Neural crest cell (in vitro differentiated cells): ENCODE data around the gene PNPLA6. TPM values are rescaled to one million over a fixed set of nuclear protein-coding genes. Genes with fewer than 3 reads are reported as not detected.

Source experiments
- DNase-seq: peaks from one replicate; pipeline ENCODE4 v3.0.0; 2021; ENCODE audit warnings: low read depth, mixed read lengths, low spot score
- H3K27ac Mint-ChIP-seq: one replicate; pipeline ENCODE4 v1.8.0; 2021; ENCODE audit warnings: mild to moderate bottlenecking, mixed read lengths; ENCODE audit not compliant: unreplicated experiment
- H3K27me3 Mint-ChIP-seq: 2 replicates; pipeline ENCODE4 v1.8.0; 2021; ENCODE audit warnings: low read depth, mild to moderate bottlenecking, mixed read lengths
- H3K36me3 Mint-ChIP-seq: 2 replicates; pipeline ENCODE4 v1.8.0; 2021; ENCODE audit warnings: low read depth, mild to moderate bottlenecking, mixed read lengths
- H3K4me1 Mint-ChIP-seq: 2 replicates; pipeline ENCODE4 v1.8.0; 2021; ENCODE audit warnings: mixed read lengths
- H3K4me3 Mint-ChIP-seq: one replicate; pipeline ENCODE4 v1.8.0; 2021; ENCODE audit warnings: mild to moderate bottlenecking, mixed read lengths
- H3K9me3 Mint-ChIP-seq: 2 replicates; pipeline ENCODE4 v1.8.0; 2021; ENCODE audit warnings: mixed read lengths
- total RNA-seq: library from RNA; stranded (reverse); gene quantifications from 2 replicates; pipeline ENCODE4 v1.2.1, GENCODE V29; 2021
- TF ChIP-seq, protein P1 (sequence below): fragments of 200-600 bp; sonication (generic); conservative IDR thresholded peaks from 2 replicates; pipeline ENCODE4 v1.5.0; 2021; ENCODE audit warnings: antibody characterized with exemption, mild to moderate bottlenecking

Gene PNPLA6
- total RNA-seq, 1 donor from 2014 or later = 72.1 TPM

- peaks cover 51% of the 10 kb centered on the region for H3K27me3 Mint-ChIP-seq
- no peaks in the 10 kb centered on the region for H3K4me1 Mint-ChIP-seq
- TF ChIP-seq, protein P1, sequence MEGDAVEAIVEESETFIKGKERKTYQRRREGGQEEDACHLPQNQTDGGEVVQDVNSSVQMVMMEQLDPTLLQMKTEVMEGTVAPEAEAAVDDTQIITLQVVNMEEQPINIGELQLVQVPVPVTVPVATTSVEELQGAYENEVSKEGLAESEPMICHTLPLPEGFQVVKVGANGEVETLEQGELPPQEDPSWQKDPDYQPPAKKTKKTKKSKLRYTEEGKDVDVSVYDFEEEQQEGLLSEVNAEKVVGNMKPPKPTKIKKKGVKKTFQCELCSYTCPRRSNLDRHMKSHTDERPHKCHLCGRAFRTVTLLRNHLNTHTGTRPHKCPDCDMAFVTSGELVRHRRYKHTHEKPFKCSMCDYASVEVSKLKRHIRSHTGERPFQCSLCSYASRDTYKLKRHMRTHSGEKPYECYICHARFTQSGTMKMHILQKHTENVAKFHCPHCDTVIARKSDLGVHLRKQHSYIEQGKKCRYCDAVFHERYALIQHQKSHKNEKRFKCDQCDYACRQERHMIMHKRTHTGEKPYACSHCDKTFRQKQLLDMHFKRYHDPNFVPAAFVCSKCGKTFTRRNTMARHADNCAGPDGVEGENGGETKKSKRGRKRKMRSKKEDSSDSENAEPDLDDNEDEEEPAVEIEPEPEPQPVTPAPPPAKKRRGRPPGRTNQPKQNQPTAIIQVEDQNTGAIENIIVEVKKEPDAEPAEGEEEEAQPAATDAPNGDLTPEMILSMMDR = no peak
- H3K4me3 Mint-ChIP-seq = no peak overlapping the region
- no peaks in the 10 kb centered on the region for H3K9me3 Mint-ChIP-seq
- no peak overlapping the region for H3K27ac Mint-ChIP-seq
- no peak for DNase-seq
- H3K36me3 Mint-ChIP-seq = no peaks in the 10 kb centered on the region
These were observed 54.3 kb downstream of the PNPLA6 start for GRCh38 chr19:7589822-7590221.

DNA sequence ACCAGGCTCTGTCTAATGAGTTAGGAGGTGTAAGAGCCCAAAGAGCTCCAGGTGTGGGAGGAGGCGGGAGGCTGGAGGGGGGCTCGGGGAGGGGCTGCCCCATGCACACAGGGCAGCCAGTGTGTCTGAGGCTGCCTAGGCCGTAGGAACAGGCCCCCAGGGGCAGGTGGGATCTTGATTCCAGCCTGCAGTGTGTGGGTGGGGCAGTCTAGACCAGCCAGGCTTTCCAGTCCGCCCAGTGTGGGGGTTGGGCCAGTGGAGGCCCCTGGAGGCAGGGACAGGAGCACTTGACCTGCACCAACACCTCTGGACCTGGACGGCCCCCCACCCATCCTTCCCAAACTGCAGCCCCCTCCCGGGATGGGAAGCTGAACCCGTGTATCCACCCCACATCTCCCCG, 54.7 kb downstream of the PNPLA6 start:
- Mint-ChIP-seq H3K27me3 (peaks cover 51% of the 10 kb centered on the region), H3K4me1 (peaks cover 3% of the 10 kb centered on the region), H3K36me3 (no peaks in the 10 kb centered on the region), H3K4me3 (no peak overlapping the region), H3K27ac (no peak overlapping the region), H3K9me3 (no peaks in the 10 kb centered on the region)
- no peak for DNase-seq
- TF ChIP-seq, protein P1 = no peak

DNA sequence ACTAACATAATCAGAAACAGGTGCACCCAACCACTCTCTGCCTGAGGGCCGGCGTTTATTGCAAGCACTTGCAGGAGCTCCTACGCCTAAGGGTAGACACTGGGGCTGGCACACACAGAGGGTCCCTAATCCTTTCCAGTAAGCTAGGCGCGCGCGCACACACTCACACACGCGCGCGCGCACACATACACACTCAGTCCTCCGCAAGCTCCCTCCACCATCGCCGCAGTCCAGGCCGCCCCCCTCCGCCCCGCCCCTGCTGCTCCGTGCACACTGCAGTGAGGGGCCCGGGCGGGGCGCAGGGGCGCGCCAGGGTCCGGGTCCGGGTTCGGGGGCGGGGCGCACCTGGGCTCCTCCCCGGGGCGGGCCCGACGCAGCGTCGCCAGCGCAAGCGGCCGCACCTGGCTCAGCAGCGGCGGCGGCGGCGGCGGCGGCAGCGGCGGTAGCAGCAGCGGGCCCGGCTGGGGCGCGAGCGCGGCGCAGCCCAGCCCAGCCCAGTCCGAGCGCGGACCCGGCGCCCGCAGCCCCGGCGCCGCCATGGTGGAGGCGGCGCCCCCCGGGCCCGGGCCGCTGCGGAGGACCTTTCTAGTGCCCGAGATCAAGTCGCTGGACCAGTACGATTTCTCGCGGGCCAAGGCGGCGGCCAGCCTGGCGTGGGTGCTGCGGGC, 60.1 kb downstream of the PNPLA6 start, which contains the start of gene CAMSAP3:
CAMSAP3 (plus strand) TSS at position 398 of the 668 bp plus-strand sequence; CDS start at position 538, 140 bp downstream.
- Mint-ChIP-seq H3K36me3 (no peaks in the 10 kb centered on the region), H3K27ac (no peak within 1 kb of the TSS), H3K4me3 (peak within 1 kb of the TSS; percentile 85), H3K27me3 (peaks cover 61% of the 10 kb centered on the region), H3K9me3 (no peaks in the 10 kb centered on the region), H3K4me1 (peaks cover 9% of the 10 kb centered on the region)
- DNase-seq = peak; percentile 38
- TF ChIP-seq, protein P1 = no peak

DNA sequence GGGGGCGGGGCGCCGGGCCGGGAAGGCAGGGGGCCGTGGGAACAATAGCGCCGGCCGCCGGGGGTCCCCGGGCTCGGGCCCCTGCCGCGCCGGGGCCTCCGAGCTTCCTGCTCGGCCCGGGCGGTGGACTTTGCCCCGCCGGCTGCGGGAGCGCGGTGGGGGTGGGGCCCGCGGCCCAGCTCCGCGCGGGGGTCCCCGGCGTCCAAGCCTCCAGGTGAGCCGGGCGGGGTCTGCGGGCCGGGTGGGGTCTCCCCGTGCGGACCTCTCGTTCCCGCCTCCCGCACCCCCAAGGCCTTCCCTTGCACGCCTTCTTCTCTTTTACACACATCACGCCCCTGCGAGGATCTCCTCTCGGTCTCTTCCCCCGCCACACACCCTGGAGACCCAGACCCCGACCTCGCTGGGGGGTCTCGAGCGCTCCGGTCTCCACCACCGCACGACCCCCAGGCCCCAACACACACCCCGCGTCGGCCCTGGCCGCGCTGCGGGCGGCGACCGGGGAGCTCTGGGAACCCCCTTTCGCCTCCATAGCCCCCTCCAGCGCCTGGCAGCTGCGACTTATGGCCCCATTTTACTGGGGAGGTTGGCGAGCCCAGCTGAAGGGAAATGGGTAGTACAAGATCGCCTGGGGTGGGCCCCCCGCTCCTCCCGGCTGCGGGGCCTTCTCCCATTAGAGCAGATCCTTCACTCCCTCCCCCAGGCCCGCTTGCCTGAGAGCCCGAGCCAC, 60.9 kb downstream of the PNPLA6 start:
- TF ChIP-seq, protein P1 = no peak
- Mint-ChIP-seq H3K9me3 (no peaks in the 10 kb centered on the region), H3K27me3 (peaks cover 58% of the 10 kb centered on the region), H3K4me1 (peaks cover 9% of the 10 kb centered on the region), H3K36me3 (no peaks in the 10 kb centered on the region), H3K27ac (no peak overlapping the region), H3K4me3 (peak overlapping the region; percentile 82)
- no peak for DNase-seq

DNA sequence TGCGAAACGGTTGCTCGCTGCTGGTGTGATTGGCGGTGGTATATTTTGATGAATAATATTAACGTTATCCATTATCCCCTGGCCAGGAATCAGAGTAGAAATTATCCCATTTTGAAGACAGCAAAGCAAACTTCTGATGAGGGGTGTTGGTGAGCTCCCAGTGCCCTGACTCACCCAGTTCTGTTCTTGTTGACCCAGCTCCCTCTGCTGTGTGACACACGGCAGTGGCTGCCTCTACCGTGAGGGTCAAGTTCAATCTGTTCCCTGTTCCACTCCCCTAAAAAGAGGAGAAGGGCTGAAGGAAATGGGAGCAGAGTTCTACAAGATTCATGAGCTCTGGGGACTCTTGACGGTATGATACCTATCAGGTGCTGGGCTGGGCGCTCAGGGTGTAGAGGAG, 62.2 kb downstream of the PNPLA6 start:
- Mint-ChIP-seq H3K36me3 (no peaks in the 10 kb centered on the region), H3K27me3 (peaks cover 60% of the 10 kb centered on the region), H3K4me3 (peak overlapping the region; percentile 82), H3K4me1 (peaks cover 9% of the 10 kb centered on the region), H3K9me3 (no peaks in the 10 kb centered on the region), H3K27ac (no peak overlapping the region)
- DNase-seq = no peak
- TF ChIP-seq, protein P1 = no peak
